ENCODE results near the gene EBF4.

- TF ChIP-seq POLR2A (IDR thresholded peaks at IDR 0.05) (no peak), CTCF (IDR thresholded peaks at IDR 0.05) (no peak)
These were observed 11.3 kb downstream of the EBF4 start for GRCh38 chr20:2703716-2704475.

All from right lobe of liver (tissue), 4 donors.